SK-N-SH treated with all-trans-retinoic acid at 6 μM for 48 hours (cell line): ENCODE data around the gene PRRT1.
"Not testable (repeated sequence)": the region's sequence is repeated elsewhere in the genome, so short reads cannot be mapped to it uniquely, and the experiment has no call there.

Experiments used
- ATAC-seq: fragments of 200-7000 bp; cut with Tn5 transposase; 3 replicates; pipeline ENCODE4 v1.9.1; 2020; ENCODE audit warnings: mild to moderate bottlenecking, moderate library complexity
- ARNTL ChIP-seq: fragments of 450-650 bp; formaldehyde crosslinking; IDR thresholded peaks from 2 replicates; pipeline ENCODE4 v1.5.0; 2020; ENCODE audit warnings: low read depth, mild to moderate bottlenecking, moderate library complexity, borderline replicate concordance
- CSDC2 ChIP-seq: fragments of 250-450 bp; sonication (Bioruptor Pico); IDR thresholded peaks from 2 replicates; pipeline ENCODE4 v1.5.0; 2020; ENCODE audit warnings: mild to moderate bottlenecking, moderate library complexity
- ESRRG ChIP-seq: fragments of 250-450 bp; sonication (Bioruptor Pico); IDR thresholded peaks from 2 replicates; pipeline ENCODE4 v1.6.1; 2021; ENCODE audit warnings: mild to moderate bottlenecking
- GLIS3 ChIP-seq: fragments of 250-450 bp; sonication (Bioruptor Pico); IDR thresholded peaks from 2 replicates; pipeline ENCODE4 v1.5.0; 2020; ENCODE audit warnings: mild to moderate bottlenecking, moderate library complexity
- ISL1 ChIP-seq: fragments of 250-450 bp; sonication (Bioruptor Pico); IDR thresholded peaks from 2 replicates; pipeline ENCODE4 v2.1.2; 2022; ENCODE audit warnings: mild to moderate bottlenecking, moderate library complexity
- PATZ1 ChIP-seq: fragments of 250-450 bp; sonication (Bioruptor Pico); IDR thresholded peaks from 2 replicates; pipeline ENCODE4 v1.8.0; 2020; ENCODE audit warnings: mild to moderate bottlenecking, moderate library complexity, borderline replicate concordance
- POU6F1 ChIP-seq: fragments of 250-450 bp; sonication (Bioruptor Pico); IDR thresholded peaks from 2 replicates; pipeline ENCODE4 v1.8.0; 2021; ENCODE audit warnings: low read depth, mild to moderate bottlenecking, moderate library complexity, borderline replicate concordance
- PPARA ChIP-seq: fragments of 250-450 bp; sonication (Bioruptor Pico); IDR thresholded peaks from 2 replicates; pipeline ENCODE4 v1.5.0; 2020; ENCODE audit warnings: mild to moderate bottlenecking, borderline replicate concordance
- TCF4 ChIP-seq: fragments of 250-450 bp; sonication (Bioruptor Pico); IDR thresholded peaks from 2 replicates; pipeline ENCODE4 v1.8.0; 2021; ENCODE audit warnings: mild to moderate bottlenecking, moderate library complexity, borderline replicate concordance
- TSHZ2 ChIP-seq: fragments of 250-450 bp; sonication (Bioruptor Pico); IDR thresholded peaks from 2 replicates; pipeline ENCODE4 v1.5.0; 2020; ENCODE audit warnings: mild to moderate bottlenecking, moderate library complexity
- ZFP3 ChIP-seq: fragments of 250-450 bp; sonication (Bioruptor Pico); IDR thresholded peaks from 2 replicates; pipeline ENCODE4 v1.5.0; 2020; ENCODE audit warnings: mild to moderate bottlenecking, moderate library complexity
- ZFP30 ChIP-seq: fragments of 450-650 bp; formaldehyde crosslinking; IDR thresholded peaks from 2 replicates; pipeline ENCODE4 v1.5.0; 2022; ENCODE audit warnings: mild to moderate bottlenecking, moderate library complexity
- ZNF565 ChIP-seq: fragments of 450-650 bp; formaldehyde crosslinking; conservative IDR thresholded peaks from 2 replicates; pipeline ENCODE4 v1.5.0; 2020; ENCODE audit warnings: low read depth, mild to moderate bottlenecking, moderate library complexity
- ZNF8 ChIP-seq: fragments of 450-650 bp; formaldehyde crosslinking; IDR thresholded peaks from 2 replicates; pipeline ENCODE4 v1.5.0; 2020; ENCODE audit warnings: mild to moderate bottlenecking, moderate library complexity
- TF ChIP-seq, protein P1 (sequence below): fragments of 250-450 bp; sonication (Bioruptor Pico); IDR thresholded peaks from 2 replicates; pipeline ENCODE4 v1.5.1; 2021; ENCODE audit warnings: mild to moderate bottlenecking, moderate library complexity

The PRRT1 gene

GRCh38 chr6:32190054-32190851, 38.5 kb upstream of the PRRT1 start, which contains the start of gene PBX2 (continued):
- TF ChIP-seq TSHZ2 (CRISPR knock-in tag) (no peak), ARNTL (no peak)

DNA sequence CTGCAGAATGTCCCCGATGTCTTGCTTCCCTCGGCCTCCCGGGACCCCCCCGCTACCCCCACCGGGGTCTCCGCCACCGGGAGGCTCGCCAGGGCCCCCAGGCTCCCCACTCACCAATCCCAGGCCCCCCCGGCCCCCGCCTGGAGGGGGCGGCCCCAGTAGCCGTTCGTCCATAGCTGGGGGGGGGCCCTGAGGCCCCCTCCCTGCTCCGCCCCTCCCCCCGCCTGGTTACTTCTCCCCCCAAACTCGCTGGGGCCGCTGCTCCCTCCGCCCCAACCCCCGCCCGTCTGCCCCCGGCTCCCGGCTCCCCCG, 38.0 kb upstream of the PRRT1 start:
- ATAC-seq, result no peak
- TF ChIP-seq PATZ1 (CRISPR knock-in tag) (0 out of 2 replicates have a peak, but pooled peaks have one; percentile 64), PPARA (CRISPR knock-in tag) (no peak)
- TF ChIP-seq, all 23 proteins: peak for 1

GRCh38 chr6:32189069-32189741, 37.5 kb upstream of the PRRT1 start:
- no peak for TF ChIP-seq ARNTL
- TF ChIP-seq ZFP30 (CRISPR knock-in tag), result no peak
- TF ChIP-seq ZFP3, result no peak
- no peak for TF ChIP-seq GLIS3 (CRISPR knock-in tag)
- no peak for TF ChIP-seq ESRRG (CRISPR knock-in tag)
- TF ChIP-seq, all 23 proteins: peak for 0
- peak; percentile 20 for ATAC-seq

DNA sequence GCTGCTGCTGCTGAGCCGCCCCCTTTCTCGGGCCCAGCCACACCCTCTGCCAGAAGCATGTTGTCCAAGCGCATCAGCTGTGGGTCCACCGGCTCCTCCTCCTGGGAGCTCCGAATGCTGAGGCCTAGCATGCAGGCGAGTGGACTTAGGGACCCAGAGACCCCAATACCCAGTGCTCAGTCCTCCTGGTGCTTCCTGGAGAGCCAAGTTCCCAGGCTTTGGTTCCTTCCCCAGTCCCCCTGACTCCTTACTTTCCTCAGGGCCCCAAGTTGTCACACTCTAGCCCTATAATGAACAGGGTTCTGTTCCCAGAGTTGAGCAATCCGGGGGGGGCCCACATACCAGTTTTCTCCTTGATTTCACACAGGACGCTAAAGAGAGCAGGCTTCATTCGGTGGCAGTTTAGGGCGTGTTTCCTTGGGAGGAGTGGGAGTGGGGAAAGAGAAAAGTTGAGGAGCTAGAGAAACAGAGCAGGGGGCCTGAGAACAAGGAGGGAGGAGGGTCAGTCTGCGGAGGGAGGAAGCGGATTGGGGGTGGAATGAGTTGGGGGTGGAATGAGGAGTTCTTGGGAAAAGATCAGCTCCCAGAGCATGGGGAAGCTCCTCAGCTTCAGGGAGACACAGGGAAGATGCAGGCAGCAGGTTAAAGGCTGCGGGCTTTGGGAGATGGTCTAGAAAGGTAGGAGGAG, 36.8 kb upstream of the PRRT1 start:
- TF ChIP-seq ZNF565 (CRISPR knock-in tag), result no peak
- TF ChIP-seq, protein P1, sequence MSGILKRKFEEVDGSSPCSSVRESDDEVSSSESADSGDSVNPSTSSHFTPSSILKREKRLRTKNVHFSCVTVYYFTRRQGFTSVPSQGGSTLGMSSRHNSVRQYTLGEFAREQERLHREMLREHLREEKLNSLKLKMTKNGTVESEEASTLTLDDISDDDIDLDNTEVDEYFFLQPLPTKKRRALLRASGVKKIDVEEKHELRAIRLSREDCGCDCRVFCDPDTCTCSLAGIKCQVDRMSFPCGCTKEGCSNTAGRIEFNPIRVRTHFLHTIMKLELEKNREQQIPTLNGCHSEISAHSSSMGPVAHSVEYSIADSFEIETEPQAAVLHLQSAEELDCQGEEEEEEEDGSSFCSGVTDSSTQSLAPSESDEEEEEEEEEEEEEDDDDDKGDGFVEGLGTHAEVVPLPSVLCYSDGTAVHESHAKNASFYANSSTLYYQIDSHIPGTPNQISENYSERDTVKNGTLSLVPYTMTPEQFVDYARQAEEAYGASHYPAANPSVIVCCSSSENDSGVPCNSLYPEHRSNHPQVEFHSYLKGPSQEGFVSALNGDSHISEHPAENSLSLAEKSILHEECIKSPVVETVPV, result no peak
- no peak for TF ChIP-seq POU6F1
- TF ChIP-seq ISL1 (CRISPR knock-in tag), result no peak
- no peak for TF ChIP-seq ZFP30 (CRISPR knock-in tag)
- no peak for ATAC-seq

- ATAC-seq, result not testable (repeated sequence)
Observed at GRCh38 chr6:32187725-32188380, 36.1 kb upstream of the PRRT1 start.

DNA sequence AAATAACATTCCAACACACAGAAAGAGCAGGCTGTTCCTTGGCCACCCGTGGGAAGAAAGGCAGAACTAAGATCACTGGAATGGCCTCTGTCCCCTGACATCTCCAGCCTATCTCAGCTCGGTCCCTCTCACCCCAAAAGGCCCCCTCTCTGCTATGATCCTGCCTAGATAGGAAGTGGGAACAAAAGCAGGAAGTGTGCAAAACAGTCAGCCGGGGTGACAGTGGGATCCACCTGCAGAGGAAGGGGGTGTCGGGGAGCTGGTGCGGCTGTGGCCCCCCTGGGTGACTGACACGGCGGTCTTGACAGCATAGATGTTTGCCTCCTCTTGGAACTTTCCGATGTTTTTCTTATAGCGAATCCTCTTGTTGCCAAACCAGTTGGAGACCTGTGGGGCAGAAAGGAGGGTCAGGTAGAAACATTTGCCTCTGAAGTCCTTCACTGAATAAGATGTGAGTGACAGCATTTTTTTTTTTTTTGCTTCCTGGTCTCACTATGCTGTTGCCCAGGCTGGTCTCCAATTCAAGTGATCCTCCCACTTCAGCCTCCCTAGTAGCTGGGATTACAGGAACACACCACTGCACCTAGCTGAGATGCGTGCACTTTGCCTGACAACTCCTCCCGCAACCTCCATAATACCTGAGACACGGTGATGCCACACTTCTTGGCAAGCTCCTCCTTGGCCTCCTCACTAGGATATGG, 35.4 kb upstream of the PRRT1 start:
- ATAC-seq, result no peak
- TF ChIP-seq, protein P1, result no peak
- no peak for TF ChIP-seq ARNTL
- TF ChIP-seq PPARA (CRISPR knock-in tag), result no peak
- no peak for TF ChIP-seq TCF4 (CRISPR knock-in tag)
- TF ChIP-seq CSDC2 (CRISPR knock-in tag), result no peak
- no peak for TF ChIP-seq ZFP30 (CRISPR knock-in tag)
- no peak for TF ChIP-seq ZFP3
- TF ChIP-seq ZNF8 (CRISPR knock-in tag), result no peak
- TF ChIP-seq POU6F1, result no peak
